Measurements from ENCODE around the gene ADAM23.

- TF ChIP-seq CTCF (IDR thresholded peaks at IDR 0.05; ENCODE audit: insufficient read depth, low read length, poor library complexity, severe bottlenecking) (no peak), EZH2phosphoT487 (conservative IDR thresholded peaks at IDR 0.05; ENCODE audit: low read length) (no peak)
Measured at GRCh38 chr2:206481056-206481455, 37.7 kb downstream of the ADAM23 start.
